ENCODE results near the gene PHF23. TPM values are rescaled to one million over a fixed set of nuclear protein-coding genes. Genes with fewer than 3 reads are reported as not detected.

PHF23 gene
- total and polyA plus RNA-seq, 9 of the 15 experiments (the other 6 are each of a cell fraction or from before 2014, with no cell fraction given), result 7.4 to 87.5 (median 33.7) TPM

GRCh38 chr17:7242717-7243452, 3.6 kb upstream of the PHF23 start (continued):
- TF ChIP-seq KAT7 (CRISPR knock-in tag; IDR thresholded peaks at IDR 0.05; ENCODE audit: borderline replicate concordance) (peak; percentile 40; the same call in 1 of the 2 replicates), CREB5 (CRISPR knock-in tag; IDR thresholded peaks at IDR 0.05) (0 out of 2 replicates have a peak, but pooled peaks have one; percentile 28), HDAC1 (IDR thresholded peaks at IDR 0.05) (peak; percentile 40 to 97; a peak in 2 of 4 replicates), MAZ (CRISPR knock-in tag; conservative IDR thresholded peaks at IDR 0.05 in 1 of 2, IDR thresholded peaks at IDR 0.05 in 1 of 2) (peak; percentile 76 to 88), ZNF197 (CRISPR knock-in tag; IDR thresholded peaks at IDR 0.05; ENCODE audit: low read depth) (no peak), ZNF551 (CRISPR knock-in tag; IDR thresholded peaks at IDR 0.05) (0 out of 2 replicates have a peak, but pooled peaks have one; percentile 57), THRAP3 (IDR thresholded peaks at IDR 0.05; ENCODE audit: borderline replicate concordance) (peak; percentile 87), NCOA2 (IDR thresholded peaks at IDR 0.05; ENCODE audit: partially characterized antibody in 2 of 2) (no peak), ZNF263 (CRISPR knock-in tag; IDR thresholded peaks at IDR 0.05; ENCODE audit: borderline replicate concordance) (0 out of 2 replicates have a peak, but pooled peaks have one; percentile 54), ZNF318 (IDR thresholded peaks at IDR 0.05; ENCODE audit: borderline replicate concordance in 1 of 2, low read depth in 1 of 2) (peak in 1 of 2 experiments; percentile 85; a peak in 2 of 4 replicates)
- TF ChIP-seq, protein P1, sequence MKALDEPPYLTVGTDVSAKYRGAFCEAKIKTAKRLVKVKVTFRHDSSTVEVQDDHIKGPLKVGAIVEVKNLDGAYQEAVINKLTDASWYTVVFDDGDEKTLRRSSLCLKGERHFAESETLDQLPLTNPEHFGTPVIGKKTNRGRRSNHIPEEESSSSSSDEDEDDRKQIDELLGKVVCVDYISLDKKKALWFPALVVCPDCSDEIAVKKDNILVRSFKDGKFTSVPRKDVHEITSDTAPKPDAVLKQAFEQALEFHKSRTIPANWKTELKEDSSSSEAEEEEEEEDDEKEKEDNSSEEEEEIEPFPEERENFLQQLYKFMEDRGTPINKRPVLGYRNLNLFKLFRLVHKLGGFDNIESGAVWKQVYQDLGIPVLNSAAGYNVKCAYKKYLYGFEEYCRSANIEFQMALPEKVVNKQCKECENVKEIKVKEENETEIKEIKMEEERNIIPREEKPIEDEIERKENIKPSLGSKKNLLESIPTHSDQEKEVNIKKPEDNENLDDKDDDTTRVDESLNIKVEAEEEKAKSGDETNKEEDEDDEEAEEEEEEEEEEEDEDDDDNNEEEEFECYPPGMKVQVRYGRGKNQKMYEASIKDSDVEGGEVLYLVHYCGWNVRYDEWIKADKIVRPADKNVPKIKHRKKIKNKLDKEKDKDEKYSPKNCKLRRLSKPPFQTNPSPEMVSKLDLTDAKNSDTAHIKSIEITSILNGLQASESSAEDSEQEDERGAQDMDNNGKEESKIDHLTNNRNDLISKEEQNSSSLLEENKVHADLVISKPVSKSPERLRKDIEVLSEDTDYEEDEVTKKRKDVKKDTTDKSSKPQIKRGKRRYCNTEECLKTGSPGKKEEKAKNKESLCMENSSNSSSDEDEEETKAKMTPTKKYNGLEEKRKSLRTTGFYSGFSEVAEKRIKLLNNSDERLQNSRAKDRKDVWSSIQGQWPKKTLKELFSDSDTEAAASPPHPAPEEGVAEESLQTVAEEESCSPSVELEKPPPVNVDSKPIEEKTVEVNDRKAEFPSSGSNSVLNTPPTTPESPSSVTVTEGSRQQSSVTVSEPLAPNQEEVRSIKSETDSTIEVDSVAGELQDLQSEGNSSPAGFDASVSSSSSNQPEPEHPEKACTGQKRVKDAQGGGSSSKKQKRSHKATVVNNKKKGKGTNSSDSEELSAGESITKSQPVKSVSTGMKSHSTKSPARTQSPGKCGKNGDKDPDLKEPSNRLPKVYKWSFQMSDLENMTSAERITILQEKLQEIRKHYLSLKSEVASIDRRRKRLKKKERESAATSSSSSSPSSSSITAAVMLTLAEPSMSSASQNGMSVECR (CRISPR knock-in tag; IDR thresholded peaks at IDR 0.05), result peak; percentile 84

Data from K562 (cell line).